DMS79 treated with DMSO at 0.1 percent for 48 hours (cell line): Measurements from ENCODE around the gene SURF6.

Experiments used
- DNase-seq: peaks from one replicate; lab custom pipeline; 2025; lab: John Stamatoyannopoulos, UW

SURF6 gene

DNA sequence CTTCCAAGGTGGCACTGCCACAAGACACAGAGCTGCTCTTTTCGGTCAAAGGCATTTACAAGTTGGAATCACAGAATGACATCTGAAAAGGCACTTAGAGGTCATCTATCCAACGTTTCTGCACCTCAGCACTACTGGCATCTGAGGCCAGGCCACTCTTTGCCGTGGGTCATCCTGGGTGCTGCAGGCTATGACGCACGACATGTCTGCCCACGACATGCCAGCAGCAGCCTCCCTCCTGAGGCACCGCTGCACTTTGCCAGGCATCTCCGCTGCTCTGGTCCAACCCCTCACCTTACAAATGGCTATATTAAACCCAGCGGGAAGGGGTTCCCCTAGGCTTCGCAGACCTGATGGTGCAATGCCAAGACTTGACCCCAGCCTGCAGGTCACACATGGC is 31.8 kb upstream of the SURF6 start:
- DNase-seq = no peak

DNA sequence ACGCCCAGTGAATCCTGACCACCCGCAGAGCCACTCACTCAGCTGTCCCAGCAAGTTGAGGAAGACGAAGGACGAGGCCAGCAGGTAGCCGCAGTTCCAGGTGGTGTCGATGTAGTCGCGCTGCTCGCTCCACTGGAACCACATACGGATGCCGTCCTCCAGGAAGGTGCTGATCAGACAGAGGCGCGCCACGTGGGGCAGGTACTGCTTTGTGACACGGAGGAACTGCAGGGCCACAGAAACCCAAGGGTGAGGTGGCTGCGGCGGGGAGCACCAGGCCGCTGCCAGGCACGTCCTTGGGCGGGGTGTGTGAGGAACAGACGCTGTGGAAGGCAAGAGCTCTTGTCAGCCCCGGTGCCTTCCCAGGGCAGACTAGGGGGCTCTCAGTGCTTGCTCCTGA is 31.2 kb upstream of the SURF6 start:
- no peak for DNase-seq

DNA sequence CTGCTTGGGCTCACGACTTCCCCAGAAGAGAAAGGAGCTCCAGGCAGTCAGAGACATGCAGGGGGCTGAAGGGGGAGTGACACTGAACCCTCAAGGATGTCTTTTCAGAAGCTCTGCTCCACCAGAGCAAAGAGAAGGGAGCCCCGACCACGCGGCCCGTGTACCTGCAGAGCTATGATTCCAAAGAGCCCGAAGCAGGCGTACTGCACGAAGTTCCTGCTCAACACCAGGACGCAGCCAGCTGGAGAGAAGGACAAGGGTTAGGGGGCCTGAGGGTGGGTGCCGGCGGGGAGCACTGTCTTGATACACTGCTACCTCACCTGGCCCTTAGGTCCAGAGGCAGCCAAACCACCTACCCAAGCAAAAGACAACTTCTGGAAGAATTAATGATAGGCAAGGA is 30.4 kb upstream of the SURF6 start:
- DNase-seq = no peak

DNA sequence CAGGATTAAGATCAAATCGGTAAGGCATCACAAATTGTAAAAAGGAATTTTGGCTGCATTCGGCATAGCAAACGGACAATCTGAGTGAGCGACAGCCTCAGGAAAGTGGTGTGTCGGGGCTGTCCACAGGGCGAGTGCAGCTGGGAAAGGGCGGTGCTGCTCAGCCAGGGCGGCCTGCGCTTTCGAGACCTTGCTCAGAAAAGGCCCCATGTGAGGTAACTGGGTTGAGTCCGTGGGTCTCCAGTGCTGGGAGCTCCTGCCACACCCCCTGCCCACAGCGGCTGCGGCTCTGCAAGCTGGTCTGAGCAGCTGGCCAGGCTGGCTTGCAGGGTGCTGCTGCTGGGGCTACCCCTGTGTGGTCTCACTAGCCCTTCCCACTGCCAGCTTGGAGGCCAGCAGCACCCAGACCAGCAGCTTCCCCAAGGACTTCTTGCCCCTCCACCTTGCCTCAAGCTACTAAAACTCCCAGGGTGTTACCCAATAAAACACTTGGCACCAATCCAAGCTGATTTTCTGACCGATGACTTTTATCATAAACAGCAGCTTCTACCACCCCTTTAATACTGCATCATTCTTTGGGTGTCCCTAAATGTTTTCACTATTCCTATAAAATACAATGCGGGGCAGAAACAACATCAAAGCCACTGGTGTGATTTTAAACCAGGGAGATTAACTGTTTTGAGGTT is 26.5 kb upstream of the SURF6 start:
- no peak for DNase-seq

DNA sequence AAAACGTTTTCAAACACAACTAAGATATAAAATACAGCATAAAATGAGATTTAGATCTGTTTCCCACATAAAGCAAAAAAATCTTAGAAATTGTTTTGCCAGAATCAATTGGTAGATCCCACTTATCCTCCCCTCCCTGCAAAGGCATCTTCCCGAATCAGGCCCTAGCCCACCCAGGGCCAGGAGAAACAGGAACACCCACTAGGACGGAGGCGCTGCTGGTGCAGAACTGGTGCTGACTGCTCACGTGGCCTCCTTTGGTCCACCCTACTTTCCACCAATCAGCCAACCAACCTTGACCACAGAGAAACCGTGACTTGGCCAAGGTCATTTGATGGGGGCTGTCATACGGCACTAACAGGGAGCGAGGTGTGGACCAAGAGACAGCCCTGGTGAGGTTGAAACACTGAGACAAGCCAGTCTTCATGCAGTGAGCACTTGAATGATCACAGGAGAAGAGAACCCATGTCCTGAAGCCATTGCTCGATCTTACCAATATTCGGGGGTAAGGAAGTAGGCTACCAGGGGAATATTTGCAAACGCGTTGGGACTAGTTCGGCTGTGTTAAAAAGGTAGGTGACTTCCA is 25.6 kb upstream of the SURF6 start:
- no peak for DNase-seq

DNA sequence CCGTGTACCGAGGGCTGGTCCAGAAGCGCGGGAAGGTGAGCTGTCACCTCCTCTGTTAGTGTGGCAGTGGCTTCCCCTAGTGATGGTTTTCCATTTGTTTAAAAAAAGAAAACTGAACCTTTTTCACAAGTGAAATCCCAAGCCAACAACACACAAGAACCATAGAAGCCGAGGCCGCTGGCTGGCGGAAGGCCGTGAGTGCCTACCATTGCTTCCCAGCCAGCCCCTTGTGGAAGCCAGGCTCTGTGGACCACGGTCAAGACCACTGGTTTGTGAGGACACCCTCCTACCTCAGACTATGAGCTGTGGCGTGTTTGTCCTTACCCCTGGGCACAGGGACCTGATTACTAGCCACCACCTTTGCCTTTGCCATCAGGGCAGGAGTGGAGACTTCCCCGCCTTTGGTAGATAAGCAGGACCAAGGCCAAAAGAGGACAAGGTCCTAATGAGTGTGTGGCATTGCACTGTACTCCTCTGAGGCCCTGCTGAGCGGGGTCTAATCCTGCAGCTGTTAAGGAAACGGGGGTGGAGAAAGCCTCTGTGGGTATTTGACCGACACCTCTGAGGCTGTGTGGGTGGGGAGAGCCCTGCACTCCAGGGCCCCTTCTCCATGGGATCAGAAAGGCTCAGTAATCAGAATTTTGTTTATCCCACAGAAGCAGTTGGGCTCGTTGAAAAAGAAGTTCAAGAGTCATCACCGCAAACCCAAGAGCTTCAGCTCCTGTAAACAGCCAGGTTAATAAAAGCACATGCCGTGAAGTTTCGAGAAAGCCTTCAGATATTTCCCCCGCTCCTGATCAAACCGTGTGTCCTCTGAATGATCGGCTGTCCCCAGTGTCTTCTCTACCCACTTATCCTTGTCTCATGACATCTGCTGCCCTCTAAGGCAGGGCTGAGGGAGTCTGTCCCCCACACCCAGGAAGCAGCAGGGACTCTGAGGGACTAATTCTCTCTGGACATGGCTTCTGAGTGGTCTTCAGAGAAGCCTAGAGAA is 24.7 kb upstream of the SURF6 start:
- DNase-seq = no peak

DNA sequence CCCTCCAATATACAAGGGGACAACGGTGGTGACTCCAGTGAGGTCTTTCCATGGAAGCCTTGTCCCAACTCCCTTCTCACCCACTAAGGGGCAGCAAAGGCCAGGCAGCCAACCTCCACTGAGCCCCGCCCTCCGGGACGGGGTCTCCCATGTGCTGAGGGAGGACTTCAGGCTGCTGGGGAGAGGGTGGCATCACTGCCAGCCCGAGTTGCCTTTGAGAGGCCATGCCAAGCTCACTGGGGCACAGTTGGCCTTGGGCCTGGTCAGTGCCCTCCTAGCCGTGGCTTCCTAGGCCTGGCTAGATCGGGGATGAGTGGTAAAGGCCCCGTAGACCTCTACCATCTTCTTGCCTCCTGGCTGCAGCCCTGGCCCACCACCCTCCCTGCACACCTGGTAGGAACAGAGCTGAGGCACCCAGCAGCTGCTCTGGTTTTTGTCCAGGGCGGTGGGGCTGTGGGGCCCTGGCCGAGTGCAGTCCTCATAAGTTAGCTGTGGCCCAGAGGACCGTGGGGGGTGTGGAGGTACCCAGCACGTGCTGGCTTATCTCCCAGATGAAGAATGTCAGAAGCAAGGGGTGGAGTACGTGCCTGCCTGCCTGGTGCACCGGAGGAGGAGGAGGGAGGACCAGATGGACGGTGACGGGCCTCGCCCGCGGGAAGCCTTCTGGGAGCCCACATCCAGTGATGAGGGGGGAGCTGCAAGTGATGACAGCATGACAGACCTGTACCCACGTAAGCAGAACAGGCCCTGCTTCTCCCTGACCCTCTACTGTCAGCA is 23.6 kb upstream of the SURF6 start:
- no peak for DNase-seq

DNA sequence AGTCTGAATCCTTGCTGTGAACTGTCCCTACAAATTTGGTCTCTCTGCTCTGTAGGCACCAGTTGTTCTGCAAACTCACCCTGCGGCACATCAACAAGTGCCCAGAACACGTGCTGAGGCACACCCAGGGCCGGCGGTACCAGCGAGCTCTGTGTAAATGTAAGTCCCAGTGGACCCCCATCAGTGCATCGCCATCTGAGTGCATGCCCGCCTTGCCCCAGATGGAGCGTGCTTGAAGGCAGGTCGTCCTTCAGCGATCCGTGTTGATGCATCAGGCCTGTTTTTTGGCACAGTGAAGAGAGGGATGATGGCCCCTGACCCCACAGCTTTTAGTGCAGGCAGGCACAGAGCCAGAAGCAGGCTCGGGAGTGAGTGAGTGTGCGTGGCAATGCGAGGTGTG is 21.7 kb upstream of the SURF6 start:
- DNase-seq = no peak

DNA sequence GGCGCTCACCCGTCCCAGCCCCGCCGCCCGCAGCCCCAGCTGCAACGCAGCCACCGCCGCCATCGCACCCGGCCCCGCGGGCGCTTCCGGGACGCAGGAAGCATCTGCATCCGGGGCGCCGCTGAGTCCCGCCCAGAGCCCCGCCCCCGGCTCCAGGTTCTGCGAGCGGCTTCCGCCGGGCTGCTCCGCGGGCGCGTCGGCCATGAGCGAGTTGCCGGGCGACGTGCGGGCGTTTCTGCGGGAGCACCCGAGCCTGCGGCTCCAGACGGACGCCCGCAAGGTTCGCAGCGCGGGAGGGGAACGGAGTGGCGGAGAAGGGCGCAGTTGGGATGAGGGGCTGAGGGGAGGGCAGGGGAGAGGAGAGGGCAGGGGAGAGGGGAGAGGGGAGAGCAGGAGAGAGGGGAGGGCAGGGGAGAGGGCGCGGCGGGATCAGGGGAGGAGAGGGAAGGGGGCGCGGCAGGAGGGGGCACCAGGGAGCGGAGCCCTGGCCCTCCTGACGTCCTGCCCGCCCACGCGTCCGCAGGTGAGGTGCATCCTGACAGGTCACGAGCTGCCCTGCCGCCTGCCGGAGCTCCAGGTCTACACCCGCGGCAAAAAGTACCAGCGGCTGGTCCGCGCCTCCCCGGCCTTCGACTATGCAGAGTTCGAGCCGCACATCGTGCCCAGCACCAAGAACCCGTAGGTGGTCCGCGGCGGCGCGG is 20.6 kb upstream of the SURF6 start, which contains the start of the genes SURF1 and SURF2:
Gene SURF1 (minus strand): TSS at position 97 of the 701 bp plus-strand sequence. CDS start 34 bp downstream, at position 63.
Gene SURF2 (plus strand): TSS at position 160 of the 701 bp plus-strand sequence. CDS start 43 bp downstream, at position 203.
- DNase-seq = peak; percentile 66

DNA sequence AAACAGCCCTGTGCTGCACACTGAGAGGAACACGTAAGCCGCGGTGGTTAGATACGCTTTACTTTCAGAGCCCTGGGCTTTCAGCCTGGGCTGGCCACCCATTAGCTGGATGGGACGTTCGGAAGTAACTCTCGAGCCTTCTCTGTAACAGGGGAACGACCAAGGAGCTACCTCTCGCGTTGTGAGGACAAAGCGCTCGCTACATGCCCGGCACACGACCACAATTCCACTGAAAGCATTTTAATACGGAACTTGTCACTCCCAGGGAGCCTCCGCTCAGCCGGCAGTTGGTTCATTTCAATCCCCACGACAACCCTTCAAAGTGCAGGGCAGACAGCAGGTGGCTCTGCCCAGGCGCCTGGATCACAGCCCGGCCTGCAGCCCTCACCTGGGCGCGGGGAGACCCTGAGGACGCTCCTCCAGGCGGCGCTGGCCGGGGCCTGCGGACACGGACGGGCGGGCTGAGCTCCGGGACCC is 19.9 kb upstream of the SURF6 start:
- DNase-seq = no peak

DNA sequence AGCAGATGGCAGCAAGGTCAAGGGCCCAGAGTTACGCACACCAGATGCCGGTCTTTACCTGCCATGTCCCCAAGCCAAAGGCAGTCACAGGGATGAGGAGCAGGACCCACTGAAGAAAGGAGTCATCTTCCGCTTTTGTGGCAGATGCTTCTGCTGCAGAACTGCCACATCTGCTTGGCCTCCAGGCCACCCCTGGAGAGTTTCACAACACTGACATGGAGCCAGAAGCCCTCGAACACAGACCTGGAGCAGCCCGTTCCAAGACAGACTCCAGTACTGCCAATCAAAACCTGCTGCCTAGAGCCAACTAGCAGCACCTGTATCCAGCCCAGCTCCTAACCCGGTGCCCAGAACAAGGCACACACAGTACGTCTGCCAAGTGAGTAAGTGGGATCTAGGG is 18.8 kb upstream of the SURF6 start:
- no peak for DNase-seq

DNA sequence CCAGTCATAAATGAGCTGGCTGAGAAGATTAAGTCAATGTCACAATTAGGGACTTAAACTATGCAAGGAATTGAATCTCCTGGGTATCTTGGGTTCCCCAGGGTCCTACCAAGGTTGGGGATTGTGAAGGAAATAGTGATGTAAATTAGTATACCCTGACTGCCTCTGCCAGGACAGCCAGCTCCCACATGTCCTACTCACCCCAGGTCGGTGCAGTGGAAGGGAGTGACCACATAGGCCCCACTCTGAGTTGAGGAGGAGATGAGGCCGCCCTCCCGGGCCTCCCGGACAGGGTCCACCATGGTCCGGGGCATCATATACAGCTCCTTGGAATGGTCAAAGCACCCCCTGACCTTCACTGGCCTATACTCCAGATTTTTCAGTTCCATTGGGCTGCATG is 17.6 kb upstream of the SURF6 start:
- DNase-seq = no peak

DNA sequence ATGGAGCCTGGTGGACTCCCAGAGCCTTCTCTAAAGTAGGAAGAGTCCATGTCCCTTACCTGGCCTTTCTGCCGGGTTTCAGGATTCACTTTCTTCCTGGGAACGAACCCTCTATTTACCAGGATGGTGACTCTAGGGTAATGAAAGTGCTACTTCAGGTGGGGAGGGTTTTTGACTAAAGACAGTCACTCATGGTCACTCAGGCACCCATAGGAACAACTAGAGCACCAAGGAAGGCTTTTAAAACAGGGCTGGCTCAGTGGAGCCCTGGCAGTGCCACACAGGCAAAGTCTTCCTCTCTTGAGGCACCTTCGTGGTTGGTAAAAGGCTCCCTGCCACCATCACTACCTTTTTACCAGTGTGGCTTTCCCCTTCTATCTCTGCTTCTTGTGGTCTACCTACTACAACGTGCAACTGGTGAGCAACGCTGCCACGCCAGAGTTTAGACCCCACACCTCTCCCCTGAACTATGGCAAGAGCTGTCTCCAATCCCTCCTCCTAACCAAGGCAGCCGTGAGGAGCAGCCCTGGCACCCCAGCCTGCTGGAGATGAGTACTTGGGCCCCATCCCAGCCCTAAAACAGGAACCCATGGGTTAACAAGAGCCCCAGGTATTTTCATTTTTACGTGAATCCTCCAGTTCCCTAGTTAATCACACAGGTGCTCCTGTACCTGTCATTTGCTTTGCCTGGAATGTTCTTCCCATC is 16.8 kb upstream of the SURF6 start:
- DNase-seq = no peak

DNA sequence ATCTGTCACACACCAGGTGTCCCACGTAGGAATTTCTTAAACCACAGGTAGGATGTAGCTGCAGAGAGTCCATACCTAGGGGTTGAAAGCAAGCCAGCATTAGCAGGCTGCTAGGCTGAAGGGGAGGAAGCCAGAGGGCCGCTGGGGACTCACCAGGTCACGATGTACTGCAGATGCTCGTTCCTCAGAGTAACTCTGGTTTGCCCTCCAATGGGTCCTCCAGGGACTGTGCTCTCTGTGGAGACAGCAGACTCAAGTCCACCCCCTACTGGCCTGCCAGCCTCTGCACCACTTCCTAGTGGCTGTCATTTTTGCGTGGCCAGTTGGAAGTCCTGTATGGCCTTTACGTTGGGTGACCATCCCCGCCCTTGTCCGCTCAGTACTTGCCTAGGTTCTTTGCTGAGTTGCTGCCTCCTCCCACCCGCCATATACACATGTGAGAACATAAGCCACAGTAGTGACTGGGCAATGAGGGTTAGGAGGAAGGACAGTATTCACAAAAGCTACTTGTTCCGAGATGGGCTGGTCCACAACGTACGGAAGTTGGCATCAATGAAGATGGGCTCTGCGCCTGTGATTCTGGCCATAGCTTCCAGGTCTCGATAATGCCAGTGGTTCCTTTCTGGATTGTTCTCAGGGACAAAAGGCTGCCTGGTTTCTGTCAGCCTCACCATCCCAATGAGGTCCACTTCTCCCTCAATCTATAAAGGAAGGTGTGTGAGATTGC is 16.1 kb upstream of the SURF6 start:
- no peak for DNase-seq

DNA sequence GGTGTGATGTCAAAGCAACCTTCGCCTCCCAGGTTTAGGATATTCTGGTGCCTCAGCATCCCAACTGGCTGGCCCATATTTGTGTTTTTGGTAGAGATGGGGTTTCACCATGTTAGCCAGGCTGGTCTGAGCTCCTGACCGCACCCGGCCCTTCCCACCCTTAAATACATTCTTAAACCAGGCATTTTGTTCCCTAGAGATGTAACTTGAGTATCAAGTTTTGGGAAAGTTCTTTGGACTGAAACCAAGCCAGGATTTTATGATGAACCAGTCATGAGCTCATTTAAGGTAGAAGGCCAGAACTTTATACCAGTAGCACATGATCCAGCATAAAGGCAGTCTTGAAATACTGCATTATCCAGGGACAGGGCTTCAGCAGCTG is 15.5 kb upstream of the SURF6 start:
- DNase-seq = no peak

DNA sequence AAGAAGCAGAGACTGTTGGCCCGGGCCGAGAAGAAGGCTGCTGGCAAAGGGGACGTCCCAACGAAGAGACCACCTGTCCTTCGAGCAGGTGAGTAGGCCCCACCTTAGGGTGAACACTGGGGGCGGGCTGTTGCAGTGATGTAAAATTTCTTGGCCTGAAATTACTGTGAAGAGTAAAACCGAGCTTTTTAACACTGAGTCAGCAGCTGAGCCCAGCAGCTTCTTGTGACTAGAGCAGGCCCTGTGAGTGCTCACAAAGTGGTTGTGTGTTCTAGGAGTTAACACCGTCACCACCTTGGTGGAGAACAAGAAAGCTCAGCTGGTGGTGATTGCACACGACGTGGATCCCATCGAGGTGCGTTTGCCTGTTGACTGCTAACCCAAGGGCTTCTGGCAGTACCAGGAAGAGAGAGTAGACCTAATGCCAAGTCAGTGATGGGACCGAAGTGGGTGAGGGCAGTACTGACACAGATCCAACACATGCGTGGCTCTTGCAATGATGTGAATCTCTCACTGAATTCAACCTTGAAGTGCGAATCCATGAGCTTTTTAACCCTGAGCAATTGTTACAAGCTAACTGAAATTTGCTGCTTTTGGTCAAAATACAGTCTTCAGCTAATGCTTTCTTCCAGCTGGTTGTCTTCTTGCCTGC is 14.1 kb upstream of the SURF6 start:
- DNase-seq = no peak

DNA sequence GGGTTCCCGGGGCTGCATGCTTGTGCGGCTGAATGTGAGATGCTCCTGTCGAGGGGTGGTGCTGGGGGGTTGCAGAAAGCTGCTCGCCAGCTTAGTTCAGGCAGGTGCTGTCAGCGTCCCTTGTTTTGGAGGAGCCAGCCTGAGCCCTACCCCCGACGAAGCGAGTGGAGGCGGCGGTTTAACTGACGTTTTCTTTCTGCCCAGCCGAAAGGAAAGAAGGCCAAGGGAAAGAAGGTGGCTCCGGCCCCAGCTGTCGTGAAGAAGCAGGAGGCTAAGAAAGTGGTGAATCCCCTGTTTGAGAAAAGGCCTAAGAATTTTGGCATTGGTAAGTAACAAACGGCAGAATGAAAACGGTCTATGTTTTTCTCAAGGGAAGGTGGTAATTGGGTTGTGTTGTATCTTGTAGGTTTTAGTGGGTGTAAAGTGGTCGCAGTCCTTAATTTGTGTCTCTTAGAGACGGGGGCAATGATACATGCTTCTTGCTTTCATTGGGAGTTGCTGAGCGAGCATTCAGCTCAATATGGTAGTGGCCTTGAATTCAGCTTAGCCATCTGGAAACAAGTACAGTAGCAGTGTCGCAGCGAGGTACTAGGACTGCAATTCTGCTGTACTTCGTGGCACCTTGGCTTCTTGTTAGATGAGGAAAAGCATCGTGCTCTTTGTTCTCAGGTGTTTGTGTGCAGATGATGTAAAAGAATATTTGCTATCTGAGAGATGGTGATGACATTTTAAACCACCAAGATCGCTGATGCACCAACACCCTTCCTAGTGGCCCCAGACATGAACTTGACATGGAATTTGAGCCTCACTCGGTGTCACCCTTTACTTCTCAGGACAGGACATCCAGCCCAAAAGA is 13.0 kb upstream of the SURF6 start:
- DNase-seq = no peak

DNA sequence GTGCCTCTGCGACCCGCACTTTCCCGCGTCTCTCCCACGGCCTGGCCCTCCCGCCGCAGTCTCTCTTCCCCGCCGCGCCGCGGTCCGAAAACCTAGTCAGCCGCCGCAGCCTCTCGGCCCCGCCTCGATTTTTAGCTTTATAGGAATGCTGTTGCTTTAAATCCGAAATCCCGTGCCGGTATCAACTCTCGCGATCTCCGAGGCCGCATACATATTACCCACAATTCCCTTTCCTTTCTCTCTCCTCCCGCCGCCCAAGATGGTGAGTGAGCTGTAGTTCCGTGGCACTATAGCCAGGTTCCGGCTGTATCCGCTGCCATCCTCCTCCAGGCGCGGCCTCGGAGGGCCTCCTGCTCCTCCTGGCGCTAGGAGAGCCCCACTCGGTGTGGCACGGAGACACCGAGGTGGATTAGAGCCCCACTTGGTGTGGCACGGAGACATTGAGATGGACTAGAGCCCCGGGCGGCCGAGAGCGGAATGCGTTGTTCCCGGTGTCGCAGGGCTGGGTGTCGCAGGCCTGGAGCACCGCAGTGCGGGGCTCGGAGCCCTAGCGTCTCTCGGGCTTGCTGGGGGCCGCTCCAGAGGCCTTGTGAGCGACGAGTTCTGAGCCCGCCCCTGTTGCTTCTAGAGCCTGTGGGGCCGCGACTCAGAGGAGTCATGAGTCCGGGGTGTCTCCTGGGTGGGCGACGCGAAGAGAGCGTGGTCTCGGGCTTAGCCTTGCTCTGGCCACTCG is 12.2 kb upstream of the SURF6 start, which contains the start of the genes MED22 and RPL7A:
Gene MED22 (minus strand): TSS at position 147 of the 733 bp plus-strand sequence. CDS start 1,469 bp downstream, outside the sequence.
Gene RPL7A (plus strand): TSS at position 234 of the 733 bp plus-strand sequence. CDS start 26 bp downstream, at position 260.
- DNase-seq = peak; percentile 94
